Transverse colon (tissue), 4 donors: ENCODE measurements around the gene CAPN9.

ENCODE experiments used
- CTCF ChIP-seq, 5 experiments: fragments of 200-600 bp in 3 of 5; fragments of 450-650 bp in 2 of 5; sonication (generic) in 3 of 5; IDR thresholded peaks; 1 replicate in 2 of 5; 2 replicates in 3 of 5; pipeline ENCODE4 v1.5.1; 2016 to 2017; ENCODE audit warnings: antibody characterized with exemption in 5 of 5, inconsistent platforms in 3 of 5, mild to moderate bottlenecking in 2 of 5, moderate library complexity in 1 of 5
- POLR2A ChIP-seq: fragments of 450-650 bp; IDR thresholded peaks from one replicate; pipeline ENCODE4 v1.6.1; 2016; ENCODE audit warnings: antibody characterized with exemption, mild to moderate bottlenecking, moderate library complexity
- POLR2AphosphoS5 ChIP-seq, 3 donors: sonication (generic); formaldehyde crosslinking; IDR thresholded peaks; one replicate each; pipeline ENCODE4 v1.6.1; 2016; ENCODE audit warnings: antibody characterized with exemption in 3 of 3

- TF ChIP-seq POLR2AphosphoS5 (IDR thresholded peaks at IDR 0.05) (no peak), CTCF (IDR thresholded peaks at IDR 0.05) (no peak), POLR2A (no peak)
Observed at GRCh38 chr1:230703679-230704385, 43.4 kb upstream of the CAPN9 start.
